Measurements from ENCODE around the gene LRIG3.

Gene LRIG3

GRCh38 chr12:58833853-58834252 is 86.5 kb downstream of the LRIG3 start:
- Histone ChIP-seq H3K4me3 (ENCODE audit: low read depth, low read length) (no peak overlapping the region), H3K27me3 (ENCODE audit: insufficient read depth, low read length) (no peaks in the 10 kb centered on the region), H3K27ac (ENCODE audit: low read depth, low read length) (no peak overlapping the region), H3K36me3 (ENCODE audit: insufficient read depth, low read length) (no peaks in the 10 kb centered on the region), H3K4me1 (ENCODE audit: control insufficient read depth, insufficient read depth, low read length, unreplicated experiment) (no peaks in the 10 kb centered on the region), H3K79me2 (ENCODE audit: control insufficient read depth, insufficient read depth, low read length, unreplicated experiment) (no peaks in the 10 kb centered on the region), H2AFZ (ENCODE audit: low read length, unreplicated experiment) (no peak overlapping the region)

GRCh38 chr12:58832920-58833319 is 87.4 kb downstream of the LRIG3 start:
- no peaks in the 10 kb centered on the region for H3K79me2 ChIP-seq (ENCODE audit: control insufficient read depth, insufficient read depth, low read length, unreplicated experiment)
- H3K36me3 ChIP-seq (ENCODE audit: insufficient read depth, low read length): no peaks in the 10 kb centered on the region
- H2AFZ ChIP-seq (ENCODE audit: low read length, unreplicated experiment): no peak overlapping the region
- H3K27me3 ChIP-seq (ENCODE audit: insufficient read depth, low read length): no peaks in the 10 kb centered on the region
- no peak overlapping the region for H3K27ac ChIP-seq (ENCODE audit: low read depth, low read length)
- no peaks in the 10 kb centered on the region for H3K4me1 ChIP-seq (ENCODE audit: control insufficient read depth, insufficient read depth, low read length, unreplicated experiment)
- H3K4me3 ChIP-seq (ENCODE audit: low read depth, low read length): no peak overlapping the region
